Erythroblast (primary cell): ENCODE results near the gene ANKRD63.

Experiments
- GATA1 ChIP-seq: IDR thresholded peaks from 2 replicates; pipeline ENCODE4 v1.6.1; 2011; ENCODE audit warnings: low read depth, mild to moderate bottlenecking, control low read depth, low read length, moderate library complexity
- POLR2A ChIP-seq: IDR thresholded peaks from 2 replicates; pipeline ENCODE4 v1.6.1; 2011; ENCODE audit warnings: mild to moderate bottlenecking, low read length

- no peak for TF ChIP-seq POLR2A
- no peak for TF ChIP-seq GATA1
Measured at GRCh38 chr15:40325700-40326099, 42.8 kb upstream of the ANKRD63 start.
